ENCODE measurements around the gene ST14.
"Not testable (repeated sequence)": the region's sequence is repeated elsewhere in the genome, so short reads cannot be mapped to it uniquely, and the experiment has no call there.

ST14 gene

GRCh38 chr11:130171534-130171933 lies 12.0 kb downstream of the ST14 start:
- no peak overlapping the region for H3K4me3 ChIP-seq (ENCODE audit: low read length)
- H3K36me3 ChIP-seq (replicated peaks; ENCODE audit: insufficient read depth, low read length): no peaks in the 10 kb centered on the region
- H4K20me1 ChIP-seq (ENCODE audit: insufficient read depth, low read length): peaks cover 6% of the 10 kb centered on the region; the same call in 1 of the 2 replicates
- no peak overlapping the region for H2AFZ ChIP-seq (ENCODE audit: low read length)
- no peaks in the 10 kb centered on the region for H3K9me3 ChIP-seq (replicated peaks; ENCODE audit: insufficient read depth, low read length)
- peaks cover 91% of the 10 kb centered on the region for H3K79me2 ChIP-seq (ENCODE audit: low read length)
- no peaks in the 10 kb centered on the region for H3K27me3 ChIP-seq (replicated peaks; ENCODE audit: insufficient read depth, low read length)
- no peak overlapping the region for H3K4me2 ChIP-seq (ENCODE audit: low read depth, low read length)
- peaks cover 1% of the 10 kb centered on the region; the same call in 1 of the 2 replicates for H3K4me1 ChIP-seq (ENCODE audit: low read length)
- H3K27ac ChIP-seq (ENCODE audit: low read length): no peak overlapping the region
- H3K9ac ChIP-seq (ENCODE audit: low read length): no peak overlapping the region
- DNase-seq: no peak
- TF ChIP-seq EZH2 (optimal IDR thresholded peaks at IDR 0.05; ENCODE audit: low read depth, low read length) (no peak), CTCF (IDR thresholded peaks at IDR 0.05; ENCODE audit: low read length) (no peak), EZH2phosphoT487 (IDR thresholded peaks at IDR 0.05; ENCODE audit: low read length) (no peak)
- no peaks in the 10 kb centered on the region for H3K9me2 ChIP-seq (replicated peaks; ENCODE audit: insufficient read depth, low read length)
- no peaks in the 10 kb centered on the region for H3F3A ChIP-seq (ENCODE audit: insufficient read depth, low read length)

DNA sequence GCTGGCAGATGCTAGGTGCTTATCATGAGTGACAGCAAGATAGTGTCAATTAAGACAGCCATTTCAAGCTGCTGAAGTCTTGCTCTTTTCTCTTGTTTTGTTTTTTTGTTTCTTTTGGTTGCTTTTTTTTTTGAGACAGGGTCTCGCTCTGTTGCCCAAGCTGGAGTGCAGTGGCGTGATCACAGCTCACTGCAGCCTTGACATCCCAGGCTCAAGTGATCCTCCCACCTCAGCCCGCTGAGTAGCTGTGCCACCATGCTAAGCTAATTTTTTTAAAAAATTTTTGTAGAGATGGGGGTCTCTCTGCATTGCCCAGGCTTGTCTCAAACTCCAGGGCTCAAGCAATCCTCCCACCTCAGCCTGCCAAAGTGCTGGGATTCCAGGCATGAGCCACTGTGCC lies 12.4 kb downstream of the ST14 start:
- not testable (repeated sequence) for H3K9me3 ChIP-seq (replicated peaks; ENCODE audit: insufficient read depth, low read length); H3F3A ChIP-seq (ENCODE audit: insufficient read depth, low read length); H2AFZ ChIP-seq (ENCODE audit: low read length); H3K4me2 ChIP-seq (ENCODE audit: low read depth, low read length); H3K9ac ChIP-seq (ENCODE audit: low read length); H3K4me1 ChIP-seq (ENCODE audit: low read length); H3K27ac ChIP-seq (ENCODE audit: low read length); H3K27me3 ChIP-seq (replicated peaks; ENCODE audit: insufficient read depth, low read length); H3K36me3 ChIP-seq (replicated peaks; ENCODE audit: insufficient read depth, low read length); H4K20me1 ChIP-seq (ENCODE audit: insufficient read depth, low read length); H3K9me2 ChIP-seq (replicated peaks; ENCODE audit: insufficient read depth, low read length); DNase-seq; H3K4me3 ChIP-seq (ENCODE audit: low read length)
- H3K79me2 ChIP-seq (ENCODE audit: low read length): peaks cover 91% of the 10 kb centered on the region

GRCh38 chr11:130174642-130175041 lies 15.1 kb downstream of the ST14 start:
- H3K4me2 ChIP-seq (ENCODE audit: low read depth, low read length): no peak overlapping the region
- peaks cover 5% of the 10 kb centered on the region; the same call in 1 of the 2 replicates for H4K20me1 ChIP-seq (ENCODE audit: insufficient read depth, low read length)
- TF ChIP-seq CTCF (IDR thresholded peaks at IDR 0.05; ENCODE audit: low read length): no peak
- no peak for TF ChIP-seq EZH2 (optimal IDR thresholded peaks at IDR 0.05; ENCODE audit: low read depth, low read length)
- no peak for TF ChIP-seq EZH2phosphoT487 (IDR thresholded peaks at IDR 0.05; ENCODE audit: low read length)
- H3K36me3 ChIP-seq (replicated peaks; ENCODE audit: insufficient read depth, low read length): no peaks in the 10 kb centered on the region
- H3K79me2 ChIP-seq (ENCODE audit: low read length): peaks cover 92% of the 10 kb centered on the region
- H3K4me3 ChIP-seq (ENCODE audit: low read length): no peak overlapping the region
- H3K27ac ChIP-seq (ENCODE audit: low read length): no peak overlapping the region
- peaks cover 30% of the 10 kb centered on the region for H3K4me1 ChIP-seq (ENCODE audit: low read length)
- no peaks in the 10 kb centered on the region for H3K9me3 ChIP-seq (replicated peaks; ENCODE audit: insufficient read depth, low read length)
- peaks cover 22% of the 10 kb centered on the region for H3F3A ChIP-seq (ENCODE audit: insufficient read depth, low read length)
- H3K9me2 ChIP-seq (replicated peaks; ENCODE audit: insufficient read depth, low read length): no peaks in the 10 kb centered on the region
- DNase-seq: no peak
- no peak overlapping the region for H2AFZ ChIP-seq (ENCODE audit: low read length)
- H3K27me3 ChIP-seq (replicated peaks; ENCODE audit: insufficient read depth, low read length): no peaks in the 10 kb centered on the region
- no peak overlapping the region for H3K9ac ChIP-seq (ENCODE audit: low read length)

DNA sequence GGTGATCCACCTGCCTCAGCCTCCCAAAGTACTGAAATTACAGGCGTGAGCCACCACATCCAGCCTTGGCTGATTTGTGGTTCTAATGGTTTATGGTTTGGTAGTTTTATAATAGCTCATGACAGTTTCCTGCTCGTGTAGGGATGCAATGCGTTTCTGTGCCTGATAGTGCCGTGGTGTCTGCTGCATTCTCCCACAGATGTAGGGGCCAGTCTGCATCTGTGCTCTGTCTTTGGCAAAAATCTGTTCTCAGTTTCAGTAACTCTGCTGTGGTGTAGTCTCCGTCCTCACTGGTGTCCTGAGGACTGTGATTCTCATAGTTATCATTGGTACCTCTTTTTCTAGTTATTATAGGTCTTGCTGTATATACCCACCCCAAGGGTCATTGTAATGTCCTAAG lies 16.3 kb downstream of the ST14 start:
- Histone ChIP-seq H3K79me2 (ENCODE audit: low read length) (peaks cover 92% of the 10 kb centered on the region), H3K9me3 (replicated peaks; ENCODE audit: insufficient read depth, low read length) (no peaks in the 10 kb centered on the region), H3K9ac (ENCODE audit: low read length) (no peak overlapping the region), H3K4me3 (ENCODE audit: low read length) (no peak overlapping the region), H3K9me2 (replicated peaks; ENCODE audit: insufficient read depth, low read length) (no peaks in the 10 kb centered on the region), H3K36me3 (replicated peaks; ENCODE audit: insufficient read depth, low read length) (no peaks in the 10 kb centered on the region), H3K4me1 (ENCODE audit: low read length) (peaks cover 42% of the 10 kb centered on the region), H3K27me3 (replicated peaks; ENCODE audit: insufficient read depth, low read length) (no peaks in the 10 kb centered on the region), H2AFZ (ENCODE audit: low read length) (no peak overlapping the region), H3F3A (ENCODE audit: insufficient read depth, low read length) (peaks cover 34% of the 10 kb centered on the region), H4K20me1 (ENCODE audit: insufficient read depth, low read length) (no peaks in the 10 kb centered on the region), H3K4me2 (ENCODE audit: low read depth, low read length) (no peak overlapping the region), H3K27ac (ENCODE audit: low read length) (peak overlapping the region; percentile 29; the same call in 1 of the 2 replicates)
- TF ChIP-seq EZH2phosphoT487 (IDR thresholded peaks at IDR 0.05; ENCODE audit: low read length) (no peak), EZH2 (optimal IDR thresholded peaks at IDR 0.05; ENCODE audit: low read depth, low read length) (no peak), CTCF (IDR thresholded peaks at IDR 0.05; ENCODE audit: low read length) (no peak)
- peak; percentile 86 for DNase-seq

All from MM.1S (cell line).